Stimulated activated naive CD4-positive, alpha-beta T cell (primary cell): ENCODE measurements around the gene CSDE1.
"Not testable (repeated sequence)": the region's sequence is repeated elsewhere in the genome, so short reads cannot be mapped to it uniquely, and the experiment has no call there.

Source experiments
- DNase-seq, 6 experiments: peaks; one replicate each; lab custom pipeline; 2025; lab: John Stamatoyannopoulos, UW

Gene CSDE1

GRCh38 chr1:114757455-114758255 lies at the start of gene CSDE1:
TSS of gene CSDE1 (minus strand) at chr1:114757984. CDS start at chr1:114739890, 18,094 bp downstream.
- peak; percentile 89 to 97 (median 96) for DNase-seq

- DNase-seq: not testable (repeated sequence)
Observed at GRCh38 chr1:114804449-114804848, 46.7 kb upstream of the CSDE1 start.

- DNase-seq: no peak
Observed at GRCh38 chr1:114803001-114803400, 45.2 kb upstream of the CSDE1 start.

- no peak for DNase-seq
Observed at GRCh38 chr1:114794038-114794437, 36.3 kb upstream of the CSDE1 start.

GRCh38 chr1:114790581-114790980 lies 32.8 kb upstream of the CSDE1 start:
- not testable (repeated sequence) for DNase-seq

- DNase-seq: not testable (repeated sequence)
Observed at GRCh38 chr1:114786440-114786839, 28.7 kb upstream of the CSDE1 start.

- DNase-seq: no peak
Observed at GRCh38 chr1:114782476-114782875, 24.7 kb upstream of the CSDE1 start.

GRCh38 chr1:114780344-114781226 lies 22.8 kb upstream of the CSDE1 start, which contains the start of gene SIKE1:
TSS of gene SIKE1 (minus strand) at chr1:114780685. CDS start at chr1:114780607, 78 bp downstream.
- peak; percentile 85 to 95 (median 94) for DNase-seq

GRCh38 chr1:114779722-114780121 lies 21.9 kb upstream of the CSDE1 start:
- no peak for DNase-seq

- DNase-seq: not testable (repeated sequence)
Observed at GRCh38 chr1:114776726-114777125, 18.9 kb upstream of the CSDE1 start.

GRCh38 chr1:114771992-114772391 lies 14.2 kb upstream of the CSDE1 start:
- no peak for DNase-seq

GRCh38 chr1:114770989-114771388 lies 13.2 kb upstream of the CSDE1 start:
- no peak for DNase-seq

- DNase-seq: no peak
Observed at GRCh38 chr1:114764689-114765088, 6.9 kb upstream of the CSDE1 start.

- DNase-seq: peak in 1 of 6 experiments; percentile 37
Observed at GRCh38 chr1:114758256-114758832, 560 bp upstream of the CSDE1 start.

GRCh38 chr1:114756949-114757454 lies 782 bp downstream of the CSDE1 start:
- DNase-seq: peak in 1 of 6 experiments; percentile 43

GRCh38 chr1:114756009-114756892 lies 1.5 kb downstream of the CSDE1 start:
- DNase-seq: peak in 1 of 6 experiments; percentile 16

GRCh38 chr1:114755006-114755931 lies 2.5 kb downstream of the CSDE1 start:
- peak in 1 of 6 experiments; percentile 10 for DNase-seq

GRCh38 chr1:114753702-114754101 lies 4.1 kb downstream of the CSDE1 start:
- DNase-seq: not testable (repeated sequence)

- DNase-seq: no peak
Observed at GRCh38 chr1:114753143-114753542, 4.6 kb downstream of the CSDE1 start.

- DNase-seq: no peak
Observed at GRCh38 chr1:114750780-114751179, 7.0 kb downstream of the CSDE1 start.
